Left ventricle myocardium inferior (tissue), 1 donor: ENCODE data around the gene RNF11. TPM values are rescaled to one million over a fixed set of nuclear protein-coding genes. Genes with fewer than 3 reads are reported as not detected.

Source experiments
- DNase-seq: peaks from one replicate; pipeline ENCODE4 v3.0.0-alpha.2; 2020
- H3K27ac ChIP-seq: fragments of 200-600 bp; replicated peaks from 2 replicates; pipeline ENCODE4 v1.8.0; 2021
- H3K27me3 ChIP-seq: fragments of 200-600 bp; 2 replicates; pipeline ENCODE4 v1.8.0; 2021; ENCODE audit warnings: low read depth
- H3K36me3 ChIP-seq: fragments of 200-600 bp; 2 replicates; pipeline ENCODE4 v1.8.0; 2021
- H3K4me1 ChIP-seq: fragments of 200-600 bp; 2 replicates; pipeline ENCODE4 v1.8.0; 2021
- H3K4me3 ChIP-seq: fragments of 200-600 bp; 2 replicates; pipeline ENCODE4 v1.8.0; 2021; ENCODE audit warnings: mild to moderate bottlenecking, moderate library complexity
- H3K9me3 ChIP-seq: fragments of 200-600 bp; replicated peaks from 2 replicates; pipeline ENCODE4 v1.8.0; 2021
- CTCF ChIP-seq: fragments of 200-600 bp; IDR thresholded peaks from 2 replicates; pipeline ENCODE4 v1.8.0; 2021; ENCODE audit warnings: antibody characterized with exemption, mild to moderate bottlenecking, borderline replicate concordance
- intact Hi-C: fragments of 100-400 bp; cut with micrococcal nuclease; formaldehyde crosslinking; loops from one replicate; pipeline ENCODE4 v1.11.0; 2022
- total RNA-seq: library from RNA; stranded (reverse); fragmentation: NEBNext Ultra II Directional; extraction: Animal tissue kit (Norgen Biotek cat#: 25700); gene quantifications from one replicate; pipeline ENCODE4 v1.2.1, GENCODE V29; 2021
- donor health status: DM: no; HTN: yes; CAD: no; lungs with severe emphysema.

Gene RNF11
- total RNA-seq, 1 donor from 2014 or later, result 116 TPM

DNA sequence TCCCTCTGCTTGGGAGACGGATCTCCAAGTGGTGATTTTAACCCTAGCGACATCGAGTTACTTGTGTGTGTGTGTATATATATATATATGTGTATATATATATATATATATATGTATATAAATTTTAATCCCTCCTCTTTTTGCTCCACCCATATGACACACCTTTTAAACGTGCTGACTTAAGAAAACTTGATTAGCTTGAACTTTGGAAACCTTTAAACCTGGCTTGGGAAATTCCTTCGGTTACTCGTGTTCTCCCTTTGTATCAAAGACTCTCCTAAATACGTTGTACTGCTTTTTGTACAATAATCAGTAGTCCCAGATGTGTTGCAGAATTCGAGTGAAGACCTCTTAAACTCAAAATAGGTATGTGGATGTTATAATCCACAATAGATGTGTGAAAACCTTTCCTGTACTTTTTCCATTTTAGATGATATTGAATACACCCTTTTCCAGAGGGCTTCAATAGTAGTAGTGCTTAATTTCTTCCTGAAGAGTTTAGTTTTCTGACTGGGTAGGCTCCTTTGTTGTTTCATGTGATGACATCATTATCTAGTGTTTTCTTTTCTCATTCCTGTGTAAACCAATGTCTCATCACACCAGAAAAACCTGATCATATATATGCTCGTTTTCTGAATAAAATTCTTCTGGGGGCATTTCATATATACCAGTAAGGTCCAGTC, 1.4 kb downstream of the RNF11 start:
- Histone ChIP-seq H3K27ac (peak overlapping the region; percentile 95), H3K4me3 (peak overlapping the region; percentile 98), H3K36me3 (no peaks in the 10 kb centered on the region), H3K27me3 (no peaks in the 10 kb centered on the region), H3K4me1 (peaks cover 76% of the 10 kb centered on the region), H3K9me3 (no peaks in the 10 kb centered on the region)
- no peak for DNase-seq
- intact Hi-C loops, result no loop called here
- TF ChIP-seq CTCF, result no peak

DNA sequence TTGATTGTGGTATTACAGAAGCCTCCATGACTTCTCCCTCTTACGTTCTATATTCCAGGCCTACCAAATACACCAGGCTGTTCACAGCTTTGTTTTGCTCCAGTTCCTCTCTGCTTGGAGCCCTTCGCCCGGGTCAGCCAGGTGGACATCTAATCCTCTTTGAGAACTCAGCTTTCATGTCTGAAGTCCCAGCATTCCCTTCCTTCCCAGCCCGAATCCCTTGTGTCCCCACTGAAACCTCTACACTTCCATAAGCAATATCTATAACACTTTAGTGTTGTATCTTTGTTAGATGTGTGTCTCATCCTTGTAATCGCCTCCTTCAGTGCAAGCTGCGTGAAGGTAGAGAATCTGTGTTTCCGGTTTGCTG, 1.9 kb downstream of the RNF11 start:
- Histone ChIP-seq H3K27ac (peak overlapping the region; percentile 95), H3K36me3 (no peaks in the 10 kb centered on the region), H3K4me1 (peaks cover 81% of the 10 kb centered on the region), H3K4me3 (peak overlapping the region; percentile 98), H3K9me3 (no peaks in the 10 kb centered on the region), H3K27me3 (no peaks in the 10 kb centered on the region)
- TF ChIP-seq CTCF, result no peak
- intact Hi-C loops, result no loop called here
- DNase-seq, result no peak

DNA sequence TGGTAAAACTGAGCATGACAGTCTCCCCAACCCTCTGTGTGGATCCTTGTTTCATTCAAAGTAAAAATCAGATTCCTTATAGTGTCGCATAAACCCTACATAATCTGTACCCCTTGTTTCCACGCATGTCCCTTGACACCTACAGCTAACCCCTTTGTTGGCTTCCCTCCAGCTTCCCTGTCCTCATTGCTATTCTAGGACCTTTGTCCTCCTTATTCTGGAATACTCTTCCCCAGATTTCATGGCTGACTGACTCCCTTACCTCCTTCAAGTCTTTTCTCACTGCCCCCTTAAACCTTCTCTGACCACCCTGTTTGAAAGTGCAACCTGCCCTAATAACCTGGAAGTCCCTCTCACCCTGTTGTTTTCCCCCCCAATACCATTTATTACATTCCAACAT, 4.0 kb downstream of the RNF11 start:
- no peak for TF ChIP-seq CTCF
- no peak for DNase-seq
- Histone ChIP-seq H3K4me3 (no peak overlapping the region), H3K4me1 (peaks cover 97% of the 10 kb centered on the region), H3K27me3 (no peaks in the 10 kb centered on the region), H3K9me3 (no peaks in the 10 kb centered on the region), H3K27ac (peak overlapping the region; percentile 55), H3K36me3 (no peaks in the 10 kb centered on the region)
- intact Hi-C loops, result no loop called here

DNA sequence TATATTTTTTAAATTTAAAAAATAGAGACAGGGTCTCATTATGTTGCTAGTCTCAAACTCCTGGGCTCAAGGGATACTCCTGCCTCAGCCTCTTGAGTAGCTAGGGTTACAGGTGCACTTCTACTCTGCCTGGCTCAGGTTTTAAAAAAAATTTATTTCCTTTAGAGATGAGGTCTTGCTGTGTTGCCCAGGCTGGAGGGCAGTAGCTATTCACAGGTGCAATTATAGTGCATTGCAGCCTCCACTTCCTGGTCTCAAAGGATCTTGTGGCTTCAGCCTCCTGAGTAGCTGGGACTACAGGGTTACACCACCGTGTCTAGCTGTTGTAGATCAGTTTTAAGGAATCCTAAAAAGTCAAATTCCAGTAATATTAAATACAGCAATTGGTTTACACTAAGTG, 5.0 kb downstream of the RNF11 start:
- H3K27ac ChIP-seq, result no peak overlapping the region
- H3K36me3 ChIP-seq, result no peaks in the 10 kb centered on the region
- intact Hi-C loops, result no loop called here
- no peak for DNase-seq
- H3K4me3 ChIP-seq, result no peak overlapping the region
- peaks cover 97% of the 10 kb centered on the region for H3K4me1 ChIP-seq
- TF ChIP-seq CTCF, result no peak
- H3K27me3 ChIP-seq, result no peaks in the 10 kb centered on the region
- H3K9me3 ChIP-seq, result no peaks in the 10 kb centered on the region

DNA sequence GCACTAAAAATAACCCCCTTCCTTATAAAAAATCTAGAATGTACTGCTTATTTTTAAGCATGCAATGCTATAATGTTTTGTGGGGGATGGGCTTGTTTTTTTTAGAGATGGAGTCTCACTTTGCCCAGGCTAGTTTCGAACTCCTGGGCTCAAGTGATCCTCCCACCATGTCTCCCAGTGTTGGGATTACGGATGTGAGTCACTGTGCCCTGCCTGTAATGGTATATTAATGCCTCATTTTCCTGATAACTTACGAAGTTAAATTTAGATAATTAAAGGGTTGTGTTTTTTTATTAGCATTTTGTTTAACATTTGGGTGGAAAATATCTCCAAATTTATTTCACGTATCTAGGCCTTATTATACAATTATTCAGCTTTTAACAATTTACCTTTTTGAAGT, 6.5 kb downstream of the RNF11 start:
- H3K27ac ChIP-seq, result no peak overlapping the region
- no peak for TF ChIP-seq CTCF
- H3K4me1 ChIP-seq, result peaks cover 99% of the 10 kb centered on the region
- H3K9me3 ChIP-seq, result no peaks in the 10 kb centered on the region
- no peak for DNase-seq
- H3K4me3 ChIP-seq, result no peak overlapping the region
- no peaks in the 10 kb centered on the region for H3K36me3 ChIP-seq
- intact Hi-C loops, result no loop called here
- no peaks in the 10 kb centered on the region for H3K27me3 ChIP-seq

GRCh38 chr1:51247022-51247421, 10.9 kb downstream of the RNF11 start:
- Histone ChIP-seq H3K27me3 (no peaks in the 10 kb centered on the region), H3K36me3 (no peaks in the 10 kb centered on the region), H3K4me1 (peaks cover 85% of the 10 kb centered on the region), H3K4me3 (no peak overlapping the region), H3K27ac (no peak overlapping the region), H3K9me3 (no peaks in the 10 kb centered on the region)
- DNase-seq, result no peak
- TF ChIP-seq CTCF, result no peak
- intact Hi-C loops, result no loop called here
